HepG2 (cell line): ENCODE data around the gene AJUBA. TPM values are rescaled to one million over a fixed set of nuclear protein-coding genes. Genes with fewer than 3 reads are reported as not detected.
A peak's percentile ranks its signal among the peaks of the same experiment; 100 is the strongest.

Experiments
- CENPX ChIP-seq: sonication (generic); formaldehyde crosslinking; IDR thresholded peaks from 2 replicates; pipeline ENCODE4 v1.9.0; 2021; ENCODE audit warnings: mild to moderate bottlenecking, missing genetic modification reagents, moderate library complexity
- EHMT2 ChIP-seq: fragments of 200-600 bp; sonication (generic); IDR thresholded peaks from 2 replicates; pipeline ENCODE4 v1.7.0; 2017; ENCODE audit warnings: antibody characterized with exemption, low read depth, low read length, borderline replicate concordance
- FOXA3 ChIP-seq: IDR thresholded peaks from 2 replicates; pipeline ENCODE4 v1.6.1; 2016; ENCODE audit warnings: missing genetic modification reagents, missing compliant biosample characterization
- FOXO4 ChIP-seq: sonication (generic); formaldehyde crosslinking; conservative IDR thresholded peaks from 2 replicates; pipeline ENCODE4 v1.8.1; 2023; ENCODE audit warnings: missing genetic modification reagents
- KLF9 ChIP-seq: IDR thresholded peaks from 2 replicates; pipeline ENCODE4 v1.6.1; 2016; ENCODE audit warnings: low read depth
- NONO ChIP-seq, 2 experiments: fragments of 450-650 bp in 1 of 2; sonication (generic) in 1 of 2; formaldehyde crosslinking in 1 of 2; IDR thresholded peaks in 1 of 2; conservative IDR thresholded peaks in 1 of 2; 2 replicates each; pipeline versions ENCODE4 v1.6.1 to v1.8.0; 2017 to 2022; ENCODE audit warnings: mild to moderate bottlenecking in 1 of 2, missing genetic modification reagents in 1 of 2, moderate library complexity in 1 of 2
- RBAK ChIP-seq: sonication (generic); formaldehyde crosslinking; IDR thresholded peaks from 2 replicates; pipeline ENCODE4 v1.5.1; 2020; ENCODE audit warnings: mild to moderate bottlenecking, missing genetic modification reagents
- TERF1 ChIP-seq: sonication (generic); formaldehyde crosslinking; IDR thresholded peaks from 2 replicates; pipeline ENCODE4 v1.8.0; 2022; ENCODE audit warnings: mild to moderate bottlenecking, missing genetic modification reagents, moderate library complexity
- YEATS4 ChIP-seq: sonication (generic); formaldehyde crosslinking; IDR thresholded peaks from 2 replicates; pipeline ENCODE4 v1.4.0; 2020; ENCODE audit warnings: missing genetic modification reagents, borderline replicate concordance
- ZNF20 ChIP-seq: sonication (generic); formaldehyde crosslinking; IDR thresholded peaks from 2 replicates; pipeline ENCODE4 v1.4.0; 2020; ENCODE audit warnings: mild to moderate bottlenecking, moderate library complexity, missing genetic modification reagents
- ZNF263 ChIP-seq: sonication (generic); formaldehyde crosslinking; IDR thresholded peaks from 2 replicates; pipeline ENCODE4 v1.4.0; 2020; ENCODE audit warnings: missing genetic modification reagents
- ZNF318 ChIP-seq: sonication (generic); formaldehyde crosslinking; IDR thresholded peaks from 2 replicates; pipeline ENCODE4 v1.4.0; 2020; ENCODE audit warnings: mild to moderate bottlenecking, missing genetic modification reagents
- ZNF629 ChIP-seq: sonication (generic); formaldehyde crosslinking; conservative IDR thresholded peaks from 2 replicates; pipeline ENCODE4 v1.5.0; 2020; ENCODE audit warnings: missing genetic modification reagents
- ZNF703 ChIP-seq: sonication (generic); formaldehyde crosslinking; IDR thresholded peaks from 2 replicates; pipeline ENCODE4 v1.5.1; 2020; ENCODE audit warnings: missing genetic modification reagents, mild to moderate bottlenecking, moderate library complexity, borderline replicate concordance
- ZNF777 ChIP-seq: sonication (generic); formaldehyde crosslinking; IDR thresholded peaks from 2 replicates; pipeline ENCODE4 v1.4.0; 2020; ENCODE audit warnings: missing genetic modification reagents
- polyA plus RNA-seq, 8 experiments: library from polyadenylated mRNA; depleted of rRNA in 3 of 8; stranded (reverse) in 7 of 8; unstranded in 1 of 8; fragments of >200 nt; fragmentation: Illumina TruSeq in 4 of 8; extraction: Trizol in 4 of 8; gene quantifications; 2 replicates each; pipeline versions ENCODE4 v1.2.1 to v1.2.3, GENCODE V29; 2011 to 2016; ENCODE audit warnings: low read depth in 4 of 8, missing spikeins in 1 of 8, mixed read lengths in 1 of 8; ENCODE audit not compliant: insufficient read depth in 1 of 8
- total RNA-seq, 5 experiments: library from RNA; depleted of rRNA; stranded (reverse); fragments of >200 nt; fragmentation: Illumina TruSeq; extraction: Trizol; gene quantifications; 2 replicates each; pipeline ENCODE4 v1.2.3, GENCODE V29; 2016; ENCODE audit warnings: low read depth in 1 of 5

AJUBA gene
- total and polyA plus RNA-seq, 2 of the 13 experiments (the other 11 are each of a cell fraction or from before 2014, with no cell fraction given) = 157 to 241 TPM

GRCh38 chr14:22955702-22956569, 26.4 kb downstream of the AJUBA start (continued):
- no peak for TF ChIP-seq ZNF318
- no peak for TF ChIP-seq ZNF703
- 0 out of 2 replicates have a peak, but pooled peaks have one; percentile 8 for TF ChIP-seq FOXA3 (CRISPR knock-in tag)
- no peak for TF ChIP-seq EHMT2
- no peak; the same call in 1 of the 2 replicates for TF ChIP-seq TERF1 (CRISPR knock-in tag)
- no peak for TF ChIP-seq ZNF629 (CRISPR knock-in tag)
- no peak for TF ChIP-seq YEATS4 (CRISPR knock-in tag)
- TF ChIP-seq KLF9 = no peak
- TF ChIP-seq FOXO4 (CRISPR knock-in tag) = 0 out of 2 replicates have a peak, but pooled peaks have one; percentile 67
- TF ChIP-seq RBAK (CRISPR knock-in tag) = no peak
- TF ChIP-seq NONO (IDR thresholded peaks at IDR 0.05) = no peak
- TF ChIP-seq NONO (CRISPR knock-in tag; conservative IDR thresholded peaks at IDR 0.05) = no peak
- TF ChIP-seq ZNF20 (CRISPR knock-in tag) = no peak
- no peak for TF ChIP-seq ZNF263
- no peak for TF ChIP-seq CENPX
- TF ChIP-seq ZNF777 (CRISPR knock-in tag) = no peak
